Hepatocyte (in vitro differentiated cells): ENCODE data around the gene SH3GL3.

Experiments used
- EZH2 ChIP-seq: fragments of 200-600 bp; sonication (generic); IDR thresholded peaks from 2 replicates; pipeline ENCODE4 v1.6.1; 2016; ENCODE audit warnings: antibody characterized with exemption, mild to moderate bottlenecking, borderline replicate concordance
- EZH2phosphoT487 ChIP-seq: fragments of 200-600 bp; sonication (generic); IDR thresholded peaks from one replicate; pipeline ENCODE4 v1.6.1; 2018; ENCODE audit warnings: antibody characterized with exemption, mild to moderate bottlenecking, low read depth, moderate library complexity; ENCODE audit not compliant: unreplicated experiment, severe bottlenecking
- TF ChIP-seq, protein P1 (sequence below): fragments of 200-600 bp; sonication (generic); IDR thresholded peaks from 2 replicates; pipeline ENCODE4 v1.5.1; 2016; ENCODE audit warnings: antibody characterized with exemption, mild to moderate bottlenecking; ENCODE audit not compliant: poor library complexity

DNA sequence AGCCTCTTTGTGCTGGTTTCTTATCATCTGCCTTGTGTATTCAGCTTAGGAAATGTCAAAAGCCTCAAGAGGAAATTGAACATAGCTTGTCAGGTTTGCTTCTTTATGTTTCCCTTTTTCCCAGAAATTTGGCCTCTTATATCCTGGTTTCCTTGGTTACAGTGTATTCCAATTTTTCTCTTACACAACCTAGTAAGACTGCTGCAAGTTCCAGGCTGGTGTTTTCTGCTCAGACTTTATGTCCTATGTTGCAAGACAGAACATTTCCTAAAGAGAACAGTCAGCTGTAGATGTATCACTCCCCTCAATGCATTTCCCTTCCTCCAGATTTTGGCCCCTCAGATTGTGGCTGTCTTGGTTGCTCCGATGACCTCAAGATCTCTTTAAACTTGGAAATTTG lies 102.5 kb downstream of the SH3GL3 start:
- TF ChIP-seq, protein P1, sequence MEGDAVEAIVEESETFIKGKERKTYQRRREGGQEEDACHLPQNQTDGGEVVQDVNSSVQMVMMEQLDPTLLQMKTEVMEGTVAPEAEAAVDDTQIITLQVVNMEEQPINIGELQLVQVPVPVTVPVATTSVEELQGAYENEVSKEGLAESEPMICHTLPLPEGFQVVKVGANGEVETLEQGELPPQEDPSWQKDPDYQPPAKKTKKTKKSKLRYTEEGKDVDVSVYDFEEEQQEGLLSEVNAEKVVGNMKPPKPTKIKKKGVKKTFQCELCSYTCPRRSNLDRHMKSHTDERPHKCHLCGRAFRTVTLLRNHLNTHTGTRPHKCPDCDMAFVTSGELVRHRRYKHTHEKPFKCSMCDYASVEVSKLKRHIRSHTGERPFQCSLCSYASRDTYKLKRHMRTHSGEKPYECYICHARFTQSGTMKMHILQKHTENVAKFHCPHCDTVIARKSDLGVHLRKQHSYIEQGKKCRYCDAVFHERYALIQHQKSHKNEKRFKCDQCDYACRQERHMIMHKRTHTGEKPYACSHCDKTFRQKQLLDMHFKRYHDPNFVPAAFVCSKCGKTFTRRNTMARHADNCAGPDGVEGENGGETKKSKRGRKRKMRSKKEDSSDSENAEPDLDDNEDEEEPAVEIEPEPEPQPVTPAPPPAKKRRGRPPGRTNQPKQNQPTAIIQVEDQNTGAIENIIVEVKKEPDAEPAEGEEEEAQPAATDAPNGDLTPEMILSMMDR: no peak
- TF ChIP-seq EZH2 (no peak), EZH2phosphoT487 (no peak)
